Activated gamma-delta T cell (primary cell): Measurements from ENCODE around the gene IMPDH2.

Experiments used
- DNase-seq: peaks from one replicate; lab custom pipeline; 2025; lab: John Stamatoyannopoulos, UW

IMPDH2 gene

GRCh38 chr3:49006408-49007067 is 22.7 kb downstream of the IMPDH2 start:
- no peak for DNase-seq

GRCh38 chr3:49005998-49006397 is 23.2 kb downstream of the IMPDH2 start:
- no peak for DNase-seq

GRCh38 chr3:49005303-49005680 is 23.9 kb downstream of the IMPDH2 start:
- no peak for DNase-seq

- DNase-seq: no peak
Measured at GRCh38 chr3:49004352-49005302, 24.6 kb downstream of the IMPDH2 start.

GRCh38 chr3:49001155-49001554 is 28.0 kb downstream of the IMPDH2 start:
- no peak for DNase-seq

GRCh38 chr3:48999085-48999858 is 29.9 kb downstream of the IMPDH2 start:
- DNase-seq: no peak

GRCh38 chr3:48997714-48998637 is 31.2 kb downstream of the IMPDH2 start:
- DNase-seq: no peak

- no peak for DNase-seq
Measured at GRCh38 chr3:48997102-48997635, 32.0 kb downstream of the IMPDH2 start.

GRCh38 chr3:48996640-48997039 is 32.6 kb downstream of the IMPDH2 start:
- DNase-seq: no peak

GRCh38 chr3:48993834-48994233 is 35.4 kb downstream of the IMPDH2 start:
- DNase-seq: no peak

- DNase-seq: no peak
Measured at GRCh38 chr3:48991851-48992545, 37.2 kb downstream of the IMPDH2 start.

- no peak for DNase-seq
Measured at GRCh38 chr3:48990636-48991469, 38.3 kb downstream of the IMPDH2 start.

- DNase-seq: peak; percentile 66
Measured at GRCh38 chr3:48989796-48990635, 39.2 kb downstream of the IMPDH2 start, which contains the start of gene P4HTM. TSS of gene P4HTM (plus strand) at chr3:48990241. CDS start at chr3:48990257, 16 bp downstream.

- DNase-seq: no peak
Measured at GRCh38 chr3:48989126-48989795, 39.9 kb downstream of the IMPDH2 start.

- no peak for DNase-seq
Measured at GRCh38 chr3:48985831-48986376, 43.3 kb downstream of the IMPDH2 start.

GRCh38 chr3:48984663-48985062 is 44.5 kb downstream of the IMPDH2 start:
- DNase-seq: no peak

GRCh38 chr3:48983096-48983495 is 46.1 kb downstream of the IMPDH2 start:
- DNase-seq: no peak

GRCh38 chr3:48982686-48983085 is 46.5 kb downstream of the IMPDH2 start:
- DNase-seq: no peak
